ENCODE measurements around the gene HAGHL. TPM values are rescaled to one million over a fixed set of nuclear protein-coding genes. Genes with fewer than 3 reads are reported as not detected.

The HAGHL gene
- total RNA-seq, 2 experiments from 2014 or later, result 28.8 to 32.6 TPM

DNA sequence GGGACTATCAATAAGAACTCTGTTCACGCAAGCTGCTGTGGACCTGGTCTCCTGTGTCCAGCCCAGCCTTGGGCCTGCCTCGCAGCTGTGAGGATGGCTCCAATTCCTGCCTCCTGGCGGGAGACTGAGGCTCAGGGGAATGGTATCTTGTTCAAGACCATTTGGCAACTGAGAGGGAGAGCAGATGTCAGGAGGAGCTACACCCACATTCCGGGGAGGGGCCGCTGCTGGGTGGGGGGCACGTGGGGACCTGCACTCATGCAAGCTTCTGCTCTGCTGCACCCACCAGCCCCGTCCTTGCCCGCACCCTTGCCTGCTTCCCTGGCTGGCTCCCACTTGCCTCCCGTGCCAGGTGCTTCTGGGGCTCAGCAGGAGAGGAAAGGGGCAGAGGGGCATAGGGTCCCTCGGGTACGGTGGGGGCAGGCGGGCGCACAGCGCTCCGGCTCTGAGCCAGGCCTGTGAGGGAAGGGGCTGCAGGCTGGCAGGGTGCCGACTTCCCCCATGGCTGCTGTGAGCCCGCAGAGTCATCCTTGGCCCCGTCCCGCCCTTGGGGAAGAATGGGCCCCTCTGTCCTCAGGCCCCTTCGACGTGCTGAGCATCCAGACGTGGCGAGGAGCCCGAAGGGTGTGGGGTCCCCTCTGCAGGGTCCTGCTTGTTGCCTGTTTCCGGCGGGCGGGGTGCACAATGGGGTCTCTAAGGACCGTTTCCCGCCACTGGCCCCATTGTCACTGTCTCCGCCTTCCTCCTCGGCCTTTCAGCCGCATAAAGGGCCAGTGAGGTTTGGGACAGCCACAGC is 9.3 kb upstream of the HAGHL start:
- Mint-ChIP-seq H3K4me3 (no peak overlapping the region), H3K36me3 (ENCODE audit: low read depth) (no peaks in the 10 kb centered on the region), H3K27me3 (peaks cover 6% of the 10 kb centered on the region), H3K4me1 (ENCODE audit: low read depth) (peaks cover 26% of the 10 kb centered on the region), H3K9me3 (no peaks in the 10 kb centered on the region), H3K27ac (no peak overlapping the region)
- DNase-seq (no peak), ATAC-seq (no peak)
- ChIA-PET CTCF (interaction anchor here (8.1 to 11.9 kb wide), 2 partner anchors 12 to 68 kb away, joined by 149 to 207 read pairs; partner anchors contain the start of genes ANTKMT, CCDC78, CHTF18 and HAGHL), POLR2A (interaction anchor here (1.4 to 2.4 kb wide), 2 partner anchors 17 to 22 kb away, joined by 7 to 11 read pairs; no protein-coding TSS in a partner anchor)
- intact Hi-C loops (cut with micrococcal nuclease), result no loop called here
- TF ChIP-seq, protein P1, sequence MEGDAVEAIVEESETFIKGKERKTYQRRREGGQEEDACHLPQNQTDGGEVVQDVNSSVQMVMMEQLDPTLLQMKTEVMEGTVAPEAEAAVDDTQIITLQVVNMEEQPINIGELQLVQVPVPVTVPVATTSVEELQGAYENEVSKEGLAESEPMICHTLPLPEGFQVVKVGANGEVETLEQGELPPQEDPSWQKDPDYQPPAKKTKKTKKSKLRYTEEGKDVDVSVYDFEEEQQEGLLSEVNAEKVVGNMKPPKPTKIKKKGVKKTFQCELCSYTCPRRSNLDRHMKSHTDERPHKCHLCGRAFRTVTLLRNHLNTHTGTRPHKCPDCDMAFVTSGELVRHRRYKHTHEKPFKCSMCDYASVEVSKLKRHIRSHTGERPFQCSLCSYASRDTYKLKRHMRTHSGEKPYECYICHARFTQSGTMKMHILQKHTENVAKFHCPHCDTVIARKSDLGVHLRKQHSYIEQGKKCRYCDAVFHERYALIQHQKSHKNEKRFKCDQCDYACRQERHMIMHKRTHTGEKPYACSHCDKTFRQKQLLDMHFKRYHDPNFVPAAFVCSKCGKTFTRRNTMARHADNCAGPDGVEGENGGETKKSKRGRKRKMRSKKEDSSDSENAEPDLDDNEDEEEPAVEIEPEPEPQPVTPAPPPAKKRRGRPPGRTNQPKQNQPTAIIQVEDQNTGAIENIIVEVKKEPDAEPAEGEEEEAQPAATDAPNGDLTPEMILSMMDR (IDR thresholded peaks at IDR 0.05), result no peak

DNA sequence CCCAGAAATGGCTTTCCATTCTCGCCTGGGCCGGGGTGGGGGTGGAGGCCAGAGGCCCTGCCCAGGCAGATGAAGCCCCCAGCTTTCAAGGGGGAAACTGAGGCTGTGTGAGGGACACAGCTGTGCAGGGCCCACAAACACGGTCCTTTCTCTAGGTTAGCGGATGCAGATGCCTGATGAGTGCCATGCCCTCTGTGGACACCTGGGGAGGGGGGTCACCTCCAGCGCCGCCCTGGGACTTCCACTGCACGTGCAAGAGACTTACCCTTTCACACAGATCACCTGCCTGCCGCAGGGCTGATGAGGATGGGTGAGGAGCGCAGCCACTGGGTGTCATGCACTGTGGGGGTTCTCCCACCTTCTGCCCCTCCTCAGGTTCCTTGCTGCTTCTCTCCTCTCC is 8.5 kb upstream of the HAGHL start:
- TF ChIP-seq, protein P1 (IDR thresholded peaks at IDR 0.05), result no peak
- ChIA-PET CTCF (no interaction called here), POLR2A (interaction anchor here (2.9 to 8.1 kb wide), 2 partner anchors 10 to 20 kb away, joined by 13 to 84 read pairs; partner anchors contain the start of genes CIAO3 and HAGHL)
- Mint-ChIP-seq H3K9me3 (no peaks in the 10 kb centered on the region), H3K27me3 (peaks cover 3% of the 10 kb centered on the region), H3K4me3 (peak overlapping the region; percentile 10), H3K4me1 (ENCODE audit: low read depth) (peaks cover 28% of the 10 kb centered on the region), H3K36me3 (ENCODE audit: low read depth) (no peaks in the 10 kb centered on the region), H3K27ac (no peak overlapping the region)
- no peak for DNase-seq
- no peak for ATAC-seq
- intact Hi-C loops (cut with micrococcal nuclease), result no loop called here

DNA sequence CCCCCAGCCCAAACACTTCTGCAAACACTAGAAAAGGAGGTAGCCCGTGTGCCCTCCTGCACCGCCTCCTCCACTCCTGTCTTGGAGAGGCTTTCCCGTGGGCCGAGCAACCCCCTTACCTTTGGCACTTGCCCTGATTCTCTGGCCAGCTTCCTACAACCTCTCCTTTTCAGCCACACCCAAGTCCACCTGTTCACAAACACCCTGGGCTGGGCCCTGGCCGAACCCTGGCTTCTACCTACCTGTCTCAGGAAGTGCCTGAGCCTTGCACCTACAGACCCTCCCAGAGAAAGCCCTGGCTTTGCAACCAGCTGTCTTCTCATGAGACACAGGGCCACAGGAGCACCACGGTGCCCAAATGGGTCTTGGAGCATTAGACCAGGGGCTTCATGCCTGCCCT is 8.0 kb upstream of the HAGHL start:
- POLR2A ChIA-PET, result interaction anchor here (0.7 to 8.1 kb wide), 3 partner anchors 9 to 23 kb away, joined by 3 to 84 read pairs (median 13); partner anchors contain the start of genes CIAO3 and HAGHL
- peak overlapping the region; percentile 72 for H3K27ac Mint-ChIP-seq
- intact Hi-C loops (cut with micrococcal nuclease), result no loop called here
- no peaks in the 10 kb centered on the region for H3K36me3 Mint-ChIP-seq (ENCODE audit: low read depth)
- TF ChIP-seq, protein P1 (IDR thresholded peaks at IDR 0.05), result no peak
- peaks cover 28% of the 10 kb centered on the region for H3K4me1 Mint-ChIP-seq (ENCODE audit: low read depth)
- ATAC-seq, result no peak
- CTCF ChIA-PET, result interaction anchor here (1.1 kb wide), 1 partner anchor 339 kb away, joined by 4 read pairs; no protein-coding TSS in a partner anchor
- H3K9me3 Mint-ChIP-seq, result no peaks in the 10 kb centered on the region
- H3K4me3 Mint-ChIP-seq, result peak overlapping the region; percentile 78
- DNase-seq, result no peak
- H3K27me3 Mint-ChIP-seq, result peaks cover 2% of the 10 kb centered on the region

DNA sequence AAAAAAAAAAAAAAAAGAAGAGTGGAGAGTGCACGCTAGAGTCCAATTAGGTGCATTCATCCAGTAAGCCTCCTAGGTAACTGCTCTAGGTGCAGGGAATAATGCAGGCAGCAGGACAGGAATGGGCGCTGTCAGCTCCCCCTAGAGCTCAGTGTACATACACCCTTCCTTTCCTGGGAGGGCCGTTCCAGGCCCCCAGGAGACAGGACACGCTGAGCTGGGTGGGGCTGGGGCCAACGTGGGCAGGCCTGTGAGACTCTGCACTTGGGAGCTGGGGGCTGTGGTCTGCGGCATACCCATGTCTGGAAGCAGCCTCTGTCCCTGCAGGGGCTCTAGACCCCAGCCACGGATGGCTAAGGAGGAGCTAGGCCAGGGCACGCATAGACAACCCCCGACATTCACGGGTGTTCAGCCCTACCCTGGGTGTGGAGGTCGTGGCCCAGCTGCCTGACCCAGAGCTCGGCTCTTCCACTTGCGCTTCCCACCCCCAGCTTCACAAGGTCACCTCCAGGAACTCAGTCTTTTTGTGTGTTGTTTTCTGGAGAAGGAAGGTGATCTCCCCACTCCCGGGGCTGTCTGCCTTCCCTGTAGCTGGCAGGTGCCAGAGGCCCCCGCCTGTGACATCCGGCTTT is 7.0 kb upstream of the HAGHL start:
- Mint-ChIP-seq H3K36me3 (ENCODE audit: low read depth) (no peaks in the 10 kb centered on the region), H3K9me3 (no peaks in the 10 kb centered on the region), H3K4me3 (peak overlapping the region; percentile 78), H3K27me3 (no peaks in the 10 kb centered on the region), H3K27ac (peak overlapping the region; percentile 78), H3K4me1 (ENCODE audit: low read depth) (peaks cover 28% of the 10 kb centered on the region)
- CTCF ChIA-PET, result interaction anchor here (0.7 to 19.6 kb wide), 14 partner anchors 8 to 338 kb away, joined by 3 to 207 read pairs (median 4); partner anchors contain the start of genes CHTF18, CIAO3, METRN and STUB1
- intact Hi-C loops (cut with micrococcal nuclease), result no loop called here
- POLR2A ChIA-PET, result interaction anchor here (0.6 to 8.1 kb wide), 11 partner anchors 8 to 263 kb away, joined by 3 to 84 read pairs (median 4); partner anchors contain the start of genes CIAO3, HAGHL and WDR24
- DNase-seq (peak; percentile 42), ATAC-seq (peak; percentile 14)
- TF ChIP-seq, protein P1 (IDR thresholded peaks at IDR 0.05), result no peak

Measured in activated CD8-positive, alpha-beta T cell treated with anti-CD3 and anti-CD28 coated beads for 36 hours (primary cell).